Keratinocyte (primary cell): ENCODE results near the gene CHST15. TPM values are rescaled to one million over a fixed set of nuclear protein-coding genes. Genes with fewer than 3 reads are reported as not detected.

Experiments used
- DNase-seq: peaks from one replicate; pipeline ENCODE4 v3.0.0-alpha.2; 2011; ENCODE audit warnings: low read depth, missing footprints, low spot score
- FAIRE-seq: peaks from 2 replicates; lab custom pipeline; 2011; peaks lifted over from hg19 to GRCh38; lab: Jason Lieb, UNC
- H2AFZ ChIP-seq: 2 replicates; pipeline ENCODE4 v1.6.0; 2012; ENCODE audit warnings: low read length, control low read depth, inconsistent platforms; ENCODE audit not compliant: control insufficient read depth
- H3K27ac ChIP-seq: 2 replicates; pipeline ENCODE4 v1.5.1; 2011; ENCODE audit warnings: low read length; ENCODE audit not compliant: control insufficient read depth, insufficient read depth
- H3K27me3 ChIP-seq: 3 replicates; pipeline ENCODE4 v1.6.0; 2011; ENCODE audit warnings: low read length; ENCODE audit not compliant: control insufficient read depth, insufficient read depth; ENCODE audit errors: extremely low read depth
- H3K36me3 ChIP-seq, 2 experiments: 2 replicates in 1 of 2; 3 replicates in 1 of 2; pipeline ENCODE4 v1.5.1; 2011; ENCODE audit warnings: low read length in 2 of 2, mild to moderate bottlenecking in 1 of 2; ENCODE audit not compliant: control insufficient read depth in 2 of 2, insufficient read depth in 2 of 2; ENCODE audit errors: extremely low read depth in 1 of 2
- H3K4me1 ChIP-seq: 3 replicates; pipeline ENCODE4 v1.5.1; 2011; ENCODE audit warnings: low read length; ENCODE audit not compliant: control insufficient read depth, insufficient read depth; ENCODE audit errors: extremely low read depth
- H3K4me2 ChIP-seq: 3 replicates; pipeline ENCODE4 v1.6.0; 2011; ENCODE audit warnings: low read depth, low read length; ENCODE audit not compliant: control insufficient read depth, insufficient read depth; ENCODE audit errors: extremely low read depth
- H3K4me3 ChIP-seq, 3 experiments: fragments of 200-600 bp in 1 of 3; sonication (generic) in 1 of 3; 2 replicates in 2 of 3; 3 replicates in 1 of 3; pipeline ENCODE4 v1.5.1; 2011 to 2016; ENCODE audit warnings: low read length in 3 of 3, mild to moderate bottlenecking in 3 of 3, control low read depth in 2 of 3, inconsistent platforms in 1 of 3, low read depth in 1 of 3, mixed read lengths in 1 of 3, mixed run types in 1 of 3, moderate library complexity in 1 of 3; ENCODE audit not compliant: control insufficient read depth in 2 of 3, insufficient read depth in 2 of 3; ENCODE audit errors: extremely low read depth in 1 of 3
- H3K79me2 ChIP-seq: 2 replicates; pipeline ENCODE4 v1.6.0; 2012; ENCODE audit warnings: low read length; ENCODE audit not compliant: control insufficient read depth, insufficient read depth
- H3K9ac ChIP-seq: 3 replicates; pipeline ENCODE4 v1.6.0; 2011; ENCODE audit warnings: low read length; ENCODE audit not compliant: control insufficient read depth, insufficient read depth; ENCODE audit errors: extremely low read depth
- H3K9me1 ChIP-seq: 3 replicates; pipeline ENCODE4 v1.6.0; 2011; ENCODE audit warnings: low read length; ENCODE audit not compliant: control insufficient read depth, insufficient read depth; ENCODE audit errors: extremely low read depth
- H3K9me3 ChIP-seq: 2 replicates; pipeline ENCODE4 v1.5.1; 2012; ENCODE audit warnings: low read depth, low read length; ENCODE audit not compliant: control insufficient read depth
- H4K20me1 ChIP-seq: 3 replicates; pipeline ENCODE4 v1.6.0; 2011; ENCODE audit warnings: low read length; ENCODE audit not compliant: control insufficient read depth, insufficient read depth; ENCODE audit errors: extremely low read depth
- EZH2 ChIP-seq: IDR thresholded peaks from one replicate; pipeline ENCODE4 v1.6.1; 2012; ENCODE audit warnings: inconsistent platforms, mild to moderate bottlenecking, low read length, moderate library complexity
- dilution Hi-C: fragments of 300-500 bp; cut with MboI; formaldehyde crosslinking; loops from one replicate; pipeline ENCODE4 v1.7.0; 2020; ENCODE audit warnings: low sequenced_read_pairs; ENCODE audit not compliant: extremely low pct_ligation_motif_present
- polyA plus RNA-seq, 5 experiments: library from polyadenylated mRNA; depleted of rRNA in 3 of 5; stranded (reverse) in 3 of 5; stranded (forward) in 1 of 5; unstranded in 1 of 5; fragments of >200 nt; gene quantifications; 1 replicate in 1 of 5; 2 replicates in 3 of 5; 3 replicates in 1 of 5; pipeline versions ENCODE4 v1.2.1 to v1.2.3, GENCODE V29; 2011 to 2012; ENCODE audit warnings: missing spikeins in 2 of 5, low read depth in 1 of 5, low replicate concordance in 1 of 5
- TF ChIP-seq, protein P1 (sequence below), 3 experiments: IDR thresholded peaks in 1 of 3; conservative IDR thresholded peaks in 1 of 3; optimal IDR thresholded peaks in 1 of 3; 2 replicates in 2 of 3; 3 replicates in 1 of 3; pipeline versions ENCODE3 to v1.5.1; 2011; ENCODE audit warnings: low read length in 3 of 3, mild to moderate bottlenecking in 3 of 3, moderate library complexity in 2 of 3, control low read depth in 1 of 3, inconsistent platforms in 1 of 3; ENCODE audit not compliant: insufficient read depth in 2 of 3; ENCODE audit errors: extremely low read depth in 1 of 3

Gene CHST15
- polyA plus RNA-seq, 1 donor (not counting 4 experiments of a cell fraction or from before 2014, with no cell fraction given) = 24.5 TPM

GRCh38 chr10:124041675-124042445 lies 51.5 kb downstream of the CHST15 start:
- no peaks in the 10 kb centered on the region for H3K9me3 ChIP-seq
- no peak overlapping the region for H3K4me3 ChIP-seq
- no peaks in the 10 kb centered on the region for H3K27me3 ChIP-seq
- TF ChIP-seq, protein P1, sequence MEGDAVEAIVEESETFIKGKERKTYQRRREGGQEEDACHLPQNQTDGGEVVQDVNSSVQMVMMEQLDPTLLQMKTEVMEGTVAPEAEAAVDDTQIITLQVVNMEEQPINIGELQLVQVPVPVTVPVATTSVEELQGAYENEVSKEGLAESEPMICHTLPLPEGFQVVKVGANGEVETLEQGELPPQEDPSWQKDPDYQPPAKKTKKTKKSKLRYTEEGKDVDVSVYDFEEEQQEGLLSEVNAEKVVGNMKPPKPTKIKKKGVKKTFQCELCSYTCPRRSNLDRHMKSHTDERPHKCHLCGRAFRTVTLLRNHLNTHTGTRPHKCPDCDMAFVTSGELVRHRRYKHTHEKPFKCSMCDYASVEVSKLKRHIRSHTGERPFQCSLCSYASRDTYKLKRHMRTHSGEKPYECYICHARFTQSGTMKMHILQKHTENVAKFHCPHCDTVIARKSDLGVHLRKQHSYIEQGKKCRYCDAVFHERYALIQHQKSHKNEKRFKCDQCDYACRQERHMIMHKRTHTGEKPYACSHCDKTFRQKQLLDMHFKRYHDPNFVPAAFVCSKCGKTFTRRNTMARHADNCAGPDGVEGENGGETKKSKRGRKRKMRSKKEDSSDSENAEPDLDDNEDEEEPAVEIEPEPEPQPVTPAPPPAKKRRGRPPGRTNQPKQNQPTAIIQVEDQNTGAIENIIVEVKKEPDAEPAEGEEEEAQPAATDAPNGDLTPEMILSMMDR (optimal IDR thresholded peaks at IDR 0.05 in 1 of 3, IDR thresholded peaks at IDR 0.05 in 1 of 3, conservative IDR thresholded peaks at IDR 0.05 in 1 of 3; ENCODE audit: extremely low read depth in 1 of 3, insufficient read depth in 2 of 3, low read length in 3 of 3) = no peak
- TF ChIP-seq EZH2 = no peak
- H3K9me1 ChIP-seq = no peaks in the 10 kb centered on the region
- dilution Hi-C loops = no loop called here
- peaks cover 20% of the 10 kb centered on the region for H3K79me2 ChIP-seq
- H3K27ac ChIP-seq = no peak overlapping the region
- peaks cover 14% of the 10 kb centered on the region for H3K4me1 ChIP-seq
- DNase-seq (no peak), FAIRE-seq (no peak)
- H4K20me1 ChIP-seq = peaks cover 6% of the 10 kb centered on the region
- no peak overlapping the region for H2AFZ ChIP-seq
- peaks cover 38 to 45% of the 10 kb centered on the region in 2 experiments for H3K36me3 ChIP-seq
- H3K4me2 ChIP-seq = no peak overlapping the region
- H3K9ac ChIP-seq = no peak overlapping the region

GRCh38 chr10:124040451-124041188 lies 52.8 kb downstream of the CHST15 start:
- Histone ChIP-seq H4K20me1 (peaks cover 6% of the 10 kb centered on the region), H3K9me1 (no peaks in the 10 kb centered on the region), H3K4me3 (no peak overlapping the region), H3K79me2 (peaks cover 8% of the 10 kb centered on the region), H3K4me1 (peaks cover 14% of the 10 kb centered on the region), H3K27ac (no peak overlapping the region), H2AFZ (no peak overlapping the region), H3K9me3 (no peaks in the 10 kb centered on the region), H3K4me2 (no peak overlapping the region), H3K36me3 (peaks cover 36 to 38% of the 10 kb centered on the region in 2 experiments), H3K9ac (no peak overlapping the region), H3K27me3 (no peaks in the 10 kb centered on the region)
- no peak for FAIRE-seq
- no peak for DNase-seq
- TF ChIP-seq, protein P1 (optimal IDR thresholded peaks at IDR 0.05 in 1 of 3, IDR thresholded peaks at IDR 0.05 in 1 of 3, conservative IDR thresholded peaks at IDR 0.05 in 1 of 3; ENCODE audit: extremely low read depth in 1 of 3, insufficient read depth in 2 of 3, low read length in 3 of 3) = no peak
- TF ChIP-seq EZH2 = no peak
- dilution Hi-C loops = no loop called here
